GM19238 (cell line): Measurements from ENCODE around the gene DOCK8.

Experiments
- DNase-seq: peaks from one replicate; pipeline ENCODE4 v3.0.0; 2011; ENCODE audit warnings: low spot score; ENCODE audit not compliant: insufficient read length

Gene DOCK8

GRCh38 chr9:266228-266627 lies 51.6 kb downstream of the DOCK8 start:
- no peak for DNase-seq

- DNase-seq = no peak
Measured at GRCh38 chr9:268616-269015, 54.0 kb downstream of the DOCK8 start.

DNA sequence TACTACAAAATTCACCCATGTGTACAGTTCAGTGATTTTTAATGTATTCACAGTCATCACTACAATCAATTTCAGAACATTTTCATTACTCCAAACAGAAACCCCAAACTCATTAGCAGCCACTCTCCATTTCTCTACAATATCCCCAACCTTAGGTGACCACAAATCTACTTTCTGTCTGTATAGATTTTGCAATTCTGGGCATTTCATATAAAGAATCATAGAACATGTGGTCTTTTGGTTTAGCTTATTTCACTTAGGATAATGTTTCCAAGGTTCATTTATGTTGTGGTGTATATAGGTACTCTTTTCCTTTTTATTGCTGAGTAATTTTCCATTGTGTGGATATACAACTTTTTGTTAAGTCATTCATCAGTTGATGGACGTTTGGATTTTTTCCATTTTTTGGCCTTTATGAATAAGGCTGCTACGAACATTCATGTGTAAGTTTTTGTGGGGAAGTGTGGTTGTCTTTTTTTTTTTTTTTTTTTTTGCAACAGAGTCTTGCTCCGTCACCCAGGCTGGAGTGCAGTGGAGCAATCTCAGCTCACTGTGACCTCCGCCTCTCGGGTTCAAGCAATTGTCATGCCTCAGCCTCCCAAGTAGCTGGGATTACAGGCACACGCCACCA lies 54.5 kb downstream of the DOCK8 start:
- no peak for DNase-seq

DNA sequence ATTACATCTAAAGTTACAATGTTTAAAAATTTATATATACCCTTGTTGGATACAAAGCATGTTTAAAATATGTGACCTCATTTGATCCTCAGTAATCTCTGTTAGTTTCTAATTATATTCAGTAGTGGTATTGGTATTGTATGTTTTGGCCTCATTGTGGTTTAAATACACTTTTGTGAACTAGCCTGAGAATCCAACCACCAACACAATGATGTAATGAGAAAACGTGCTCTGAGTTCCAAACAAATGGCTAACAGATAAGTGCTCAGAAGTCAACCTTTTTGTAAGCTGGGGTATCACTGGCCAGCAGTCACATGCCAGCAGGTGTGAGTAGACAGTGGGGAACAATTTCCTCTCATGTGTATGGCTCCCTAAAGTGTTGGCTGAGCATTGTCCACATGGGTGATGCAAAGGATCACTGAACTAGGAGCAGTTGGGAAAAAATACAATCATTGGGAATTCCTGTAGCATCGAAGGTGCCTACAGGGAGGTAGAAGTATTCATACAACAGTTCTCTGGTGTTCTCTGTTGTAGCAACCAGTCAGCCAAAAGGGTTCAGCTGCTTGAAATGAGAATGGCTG lies 56.1 kb downstream of the DOCK8 start:
- DNase-seq = no peak

- DNase-seq = peak; percentile 48
Measured at GRCh38 chr9:272251-273213, 57.9 kb downstream of the DOCK8 start.

DNA sequence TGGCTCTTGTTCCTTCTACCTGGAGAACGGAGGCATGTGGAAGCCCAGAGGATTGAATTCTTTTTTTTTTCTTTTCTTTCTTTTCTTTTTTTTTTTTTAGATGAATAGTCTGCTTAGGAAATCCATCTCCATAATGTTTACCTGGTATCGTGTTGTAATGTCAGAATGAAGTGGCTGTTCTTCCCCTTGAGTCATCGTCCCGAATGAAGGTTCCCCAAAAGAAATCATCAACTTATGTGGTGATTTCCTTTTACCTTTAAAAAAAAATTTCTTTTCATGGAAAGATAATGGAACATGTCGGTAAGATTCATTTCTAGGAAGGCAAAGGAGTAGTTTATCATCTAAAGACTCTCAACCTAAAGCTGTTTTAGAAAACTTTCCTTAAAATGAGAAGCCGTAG lies 59.7 kb downstream of the DOCK8 start:
- no peak for DNase-seq

GRCh38 chr9:277601-278295 lies 63.1 kb downstream of the DOCK8 start:
- no peak for DNase-seq

DNA sequence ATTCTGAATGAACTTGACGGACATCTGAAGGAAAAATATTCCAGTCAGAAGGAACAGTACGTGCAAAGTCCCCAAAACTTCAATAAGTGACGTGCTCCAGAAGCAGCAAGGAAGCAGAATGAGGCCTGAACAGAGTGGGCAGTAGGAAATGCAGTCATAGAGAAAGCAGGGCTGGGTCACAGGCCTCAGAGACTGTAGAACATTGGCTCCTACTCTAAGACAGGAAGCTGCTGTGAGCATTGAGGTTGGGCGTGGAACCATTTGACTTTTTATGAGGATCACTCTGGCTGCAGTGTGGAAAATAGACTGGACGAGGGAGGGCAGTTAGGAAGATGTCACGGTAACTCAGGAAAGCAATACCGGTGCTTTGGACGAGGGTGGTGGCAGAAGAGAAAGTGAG lies 64.0 kb downstream of the DOCK8 start:
- DNase-seq = no peak

DNA sequence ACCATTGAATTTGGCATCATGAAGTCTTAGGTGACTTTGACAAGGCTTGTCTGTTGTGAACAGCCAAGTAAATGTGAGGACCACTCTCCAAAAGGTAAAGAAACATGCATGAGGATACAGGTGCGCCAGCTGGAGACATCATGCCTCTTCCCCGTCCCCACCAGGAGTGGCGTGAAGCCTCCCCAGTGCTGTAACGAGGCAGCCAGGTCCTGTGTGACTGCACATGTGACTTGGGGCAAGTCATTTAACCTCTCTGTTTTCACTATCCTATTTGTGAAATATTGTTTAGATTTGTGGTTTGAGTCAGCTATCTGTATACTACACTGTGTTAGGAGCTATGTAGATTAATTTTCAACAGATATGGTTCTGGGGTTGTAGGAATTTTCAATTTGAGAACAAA lies 65.0 kb downstream of the DOCK8 start:
- DNase-seq = no peak

DNA sequence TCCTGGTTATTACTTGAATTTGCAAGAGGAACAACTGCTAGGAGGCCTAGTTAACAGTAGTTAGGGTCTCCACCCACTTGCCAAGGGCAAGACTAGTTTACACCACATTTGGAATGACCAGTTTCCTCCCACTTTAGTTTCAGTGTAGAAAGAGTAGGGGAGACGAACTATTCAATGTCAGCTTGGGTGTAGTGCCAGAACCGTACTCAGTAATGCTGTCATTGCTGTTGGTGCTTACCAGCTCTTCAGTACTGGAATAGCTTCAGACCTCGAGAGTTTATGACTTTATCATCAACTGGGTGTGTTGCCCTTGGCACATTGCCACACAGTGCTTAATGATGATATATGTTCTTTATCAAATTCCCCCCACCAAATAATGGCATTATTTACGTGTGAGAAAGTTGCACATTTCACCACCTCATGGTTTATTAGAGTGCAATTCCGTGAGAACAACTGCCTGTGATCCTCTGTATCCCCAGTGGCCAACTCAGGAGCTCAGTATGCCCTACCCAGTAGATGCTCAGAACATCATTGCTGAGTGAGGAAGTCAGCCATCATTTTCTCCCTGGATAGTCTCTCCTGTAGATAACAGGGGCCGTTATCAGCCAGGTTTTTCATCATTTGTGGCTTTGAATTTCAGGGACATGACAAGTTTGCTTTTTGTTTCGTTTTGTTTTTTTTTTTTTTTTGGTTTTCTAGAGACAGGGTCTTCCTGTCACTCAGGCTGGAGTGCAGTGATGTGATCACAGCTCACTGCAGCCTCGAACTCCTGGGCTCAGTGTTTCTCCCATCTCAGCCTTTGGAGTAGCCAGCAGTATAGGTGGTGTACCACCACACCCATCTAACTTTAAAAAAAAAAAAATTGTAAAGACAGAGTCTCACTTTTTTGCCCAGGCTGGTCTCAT lies 67.3 kb downstream of the DOCK8 start:
- no peak for DNase-seq

- no peak for DNase-seq
Measured at GRCh38 chr9:286071-286740, 71.5 kb downstream of the DOCK8 start.

- no peak for DNase-seq
Measured at GRCh38 chr9:289121-289520, 74.5 kb downstream of the DOCK8 start.

GRCh38 chr9:292915-293314 lies 78.2 kb downstream of the DOCK8 start:
- no peak for DNase-seq

DNA sequence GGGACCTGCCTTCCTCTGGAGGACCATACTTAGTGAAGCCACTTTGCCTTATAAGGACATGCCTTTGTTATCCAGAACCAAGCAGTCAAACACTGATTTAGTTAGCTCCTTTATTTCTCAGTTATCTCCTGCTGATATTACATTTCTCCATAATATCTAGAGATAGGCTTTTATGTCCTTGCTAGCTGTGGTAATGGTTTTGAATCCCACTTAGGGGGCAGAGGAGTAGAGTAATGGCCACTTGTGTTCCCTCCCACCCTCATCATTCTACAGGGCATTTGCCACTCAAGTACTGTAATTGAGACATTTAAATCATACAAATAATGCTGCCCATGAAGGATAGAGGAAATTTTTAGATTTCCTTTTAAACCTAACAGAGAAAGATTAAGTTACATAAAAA lies 80.9 kb downstream of the DOCK8 start:
- no peak for DNase-seq

GRCh38 chr9:296411-296810 lies 81.7 kb downstream of the DOCK8 start:
- no peak for DNase-seq

GRCh38 chr9:297104-297972 lies 82.7 kb downstream of the DOCK8 start:
- DNase-seq = peak; percentile 22

GRCh38 chr9:303502-303901 lies 88.8 kb downstream of the DOCK8 start:
- DNase-seq = no peak

DNA sequence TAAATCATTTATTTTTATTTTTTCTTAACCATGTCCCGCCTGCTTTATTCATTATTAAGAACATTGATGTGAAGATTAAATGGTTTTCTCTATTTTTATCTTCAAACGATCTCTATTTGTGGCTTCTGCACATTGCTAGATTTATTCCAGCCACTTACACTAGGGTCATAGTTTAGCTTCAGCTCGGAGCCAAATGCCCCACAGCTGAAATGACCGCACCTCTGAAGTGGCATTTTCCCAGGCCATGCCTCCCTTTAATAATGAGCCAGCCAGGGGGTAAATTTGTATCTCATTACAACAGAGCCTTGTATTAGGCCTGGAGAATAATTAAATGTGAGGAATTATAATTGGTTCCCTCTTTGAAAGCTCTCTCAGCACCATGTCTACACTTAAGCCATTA lies 89.4 kb downstream of the DOCK8 start:
- DNase-seq = no peak

DNA sequence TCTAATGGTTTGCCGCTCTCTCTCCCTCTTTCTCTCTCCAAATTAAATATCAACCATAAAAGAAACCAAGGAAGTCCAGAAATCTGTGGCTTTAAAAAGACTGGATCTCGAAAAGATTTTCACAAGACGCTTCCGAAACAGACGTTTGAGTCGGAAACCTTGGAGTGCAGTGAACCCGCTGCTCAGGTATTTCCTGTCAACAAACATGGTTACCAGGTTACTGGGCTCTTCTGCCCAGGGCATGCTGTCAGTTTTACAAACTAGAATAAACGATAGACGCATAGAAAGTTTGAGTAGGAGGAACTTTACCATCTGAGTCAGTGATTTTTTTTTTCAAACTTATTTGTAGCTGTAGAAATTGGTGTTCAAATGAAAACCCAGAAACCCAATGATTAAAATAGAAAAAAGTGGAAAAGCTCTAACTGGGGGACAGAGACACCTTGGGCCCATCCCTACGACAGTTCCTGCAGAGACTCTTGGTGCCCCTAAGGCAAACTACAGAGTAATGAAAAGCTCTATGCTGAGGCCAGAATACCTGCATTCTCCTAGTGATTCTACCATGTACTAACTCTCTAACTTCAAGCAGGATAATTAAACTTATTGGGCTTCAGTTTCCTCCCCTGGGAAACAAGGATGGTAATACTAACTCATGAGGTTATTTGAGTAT lies 90.0 kb downstream of the DOCK8 start:
- DNase-seq = no peak
